Immature natural killer cell (primary cell): ENCODE measurements around the gene IRF2BP1. TPM values are rescaled to one million over a fixed set of nuclear protein-coding genes. Genes with fewer than 3 reads are reported as not detected.
A peak's percentile ranks its signal among the peaks of the same experiment; 100 is the strongest.

Experiments
- DNase-seq, 3 donors: peaks; one replicate each; pipeline ENCODE4 v3.0.0; 2022; ENCODE audit warnings: mixed read lengths in 1 of 3
- H3K27ac Mint-ChIP-seq, 6 donors: one replicate each; pipeline ENCODE4 v1.8.0; 2020; ENCODE audit warnings: mixed read lengths in 6 of 6, mild to moderate bottlenecking in 5 of 6, inconsistent platforms in 4 of 6, moderate library complexity in 3 of 6
- H3K27me3 Mint-ChIP-seq, 3 donors: one replicate each; pipeline ENCODE4 v1.8.0; 2020 to 2021; ENCODE audit warnings: low read depth in 3 of 3, mild to moderate bottlenecking in 3 of 3, mixed read lengths in 3 of 3, moderate library complexity in 3 of 3, inconsistent platforms in 1 of 3
- H3K36me3 Mint-ChIP-seq, 3 donors: one replicate each; pipeline ENCODE4 v1.8.0; 2020; ENCODE audit warnings: mixed read lengths in 3 of 3, inconsistent platforms in 2 of 3, mild to moderate bottlenecking in 2 of 3
- H3K4me1 Mint-ChIP-seq, 2 donors: one replicate each; pipeline ENCODE4 v1.8.0; 2020; ENCODE audit warnings: inconsistent platforms in 2 of 2, mild to moderate bottlenecking in 2 of 2, mixed read lengths in 2 of 2, moderate library complexity in 1 of 2
- H3K4me3 Mint-ChIP-seq, 5 donors: one replicate each; pipeline ENCODE4 v1.8.0; 2020; ENCODE audit warnings: mild to moderate bottlenecking in 5 of 5, mixed read lengths in 5 of 5, inconsistent platforms in 3 of 5, moderate library complexity in 3 of 5
- H3K9me3 Mint-ChIP-seq, 6 donors: one replicate each; pipeline ENCODE4 v1.8.0; 2020; ENCODE audit warnings: mild to moderate bottlenecking in 6 of 6, mixed read lengths in 6 of 6, inconsistent platforms in 4 of 6, moderate library complexity in 3 of 6
- polyA plus RNA-seq, 3 donors: library from polyadenylated mRNA; unstranded; fragments of 300-500 nt; fragmentation: Illumina TruSeq; gene quantifications; one replicate each; pipeline ENCODE4 v1.2.3, GENCODE V29; 2021

Gene IRF2BP1
- polyA plus RNA-seq, 3 donors from 2014 or later: 3.4 to 9.4 (median 7.0) TPM

GRCh38 chr19:45917421-45918091 is 31.6 kb upstream of the IRF2BP1 start:
- Mint-ChIP-seq H3K4me3 (no peak overlapping the region), H3K9me3 (no peaks in the 10 kb centered on the region), H3K36me3 (no peaks in the 10 kb centered on the region), H3K4me1 (no peaks in the 10 kb centered on the region), H3K27ac (no peak overlapping the region), H3K27me3 (peaks cover 10 to 22% (median 21%) of the 10 kb centered on the region in 3 donors)
- DNase-seq: no peak

- H3K27me3 Mint-ChIP-seq: peaks cover 8 to 19% (median 14%) of the 10 kb centered on the region in 3 donors
- H3K9me3 Mint-ChIP-seq: no peaks in the 10 kb centered on the region
- no peak for DNase-seq
- no peak within 1 kb of the TSS for H3K4me3 Mint-ChIP-seq
- H3K36me3 Mint-ChIP-seq: no peaks in the 10 kb centered on the region
- H3K27ac Mint-ChIP-seq: no peak within 1 kb of the TSS
- H3K4me1 Mint-ChIP-seq: no peaks in the 10 kb centered on the region
Measured at GRCh38 chr19:45913874-45914830, 28.2 kb upstream of the IRF2BP1 start, which contains the start of gene NANOS2. Gene NANOS2 (minus strand): TSS chr19:45914778. CDS start chr19:45914693, 85 bp downstream.

GRCh38 chr19:45911291-45911690 is 25.4 kb upstream of the IRF2BP1 start:
- H3K4me1 Mint-ChIP-seq: no peaks in the 10 kb centered on the region
- H3K27me3 Mint-ChIP-seq: peaks cover 2 to 14% (median 10%) of the 10 kb centered on the region in 3 donors
- no peaks in the 10 kb centered on the region for H3K36me3 Mint-ChIP-seq
- no peak for DNase-seq
- H3K9me3 Mint-ChIP-seq: no peaks in the 10 kb centered on the region
- H3K27ac Mint-ChIP-seq: no peak overlapping the region
- H3K4me3 Mint-ChIP-seq: no peak overlapping the region

- H3K4me1 Mint-ChIP-seq: peaks cover 0 to 2% of the 10 kb centered on the region in 2 donors
- DNase-seq: no peak
- peaks cover 4 to 16% (median 11%) of the 10 kb centered on the region in 3 donors for H3K27me3 Mint-ChIP-seq
- no peak overlapping the region for H3K4me3 Mint-ChIP-seq
- H3K36me3 Mint-ChIP-seq: no peaks in the 10 kb centered on the region
- H3K27ac Mint-ChIP-seq: no peak overlapping the region
- H3K9me3 Mint-ChIP-seq: no peaks in the 10 kb centered on the region
Measured at GRCh38 chr19:45908956-45909355, 23.0 kb upstream of the IRF2BP1 start.

GRCh38 chr19:45906221-45906620 is 20.3 kb upstream of the IRF2BP1 start:
- no peak for DNase-seq
- Mint-ChIP-seq H3K36me3 (no peaks in the 10 kb centered on the region), H3K27me3 (peaks cover 13 to 15% (median 14%) of the 10 kb centered on the region in 3 donors), H3K4me3 (no peak overlapping the region), H3K9me3 (no peaks in the 10 kb centered on the region), H3K27ac (peak overlapping the region in 1 of 6 donors; percentile 61), H3K4me1 (peaks cover 6 to 13% of the 10 kb centered on the region in 2 donors)

- H3K36me3 Mint-ChIP-seq: peaks cover 0 to 7% (median 3%) of the 10 kb centered on the region in 3 donors
- H3K27ac Mint-ChIP-seq: no peak overlapping the region
- peaks cover 12 to 17% (median 14%) of the 10 kb centered on the region in 3 donors for H3K27me3 Mint-ChIP-seq
- peaks cover 17 to 19% of the 10 kb centered on the region in 2 donors for H3K4me1 Mint-ChIP-seq
- peak overlapping the region in 1 of 5 donors; percentile 32 for H3K4me3 Mint-ChIP-seq
- no peak for DNase-seq
- no peaks in the 10 kb centered on the region for H3K9me3 Mint-ChIP-seq
Measured at GRCh38 chr19:45905011-45905410, 19.1 kb upstream of the IRF2BP1 start.

GRCh38 chr19:45902651-45903625 is 17.0 kb upstream of the IRF2BP1 start:
- H3K36me3 Mint-ChIP-seq: peaks cover 0 to 14% (median 9%) of the 10 kb centered on the region in 3 donors
- H3K9me3 Mint-ChIP-seq: no peaks in the 10 kb centered on the region
- H3K4me3 Mint-ChIP-seq: peak overlapping the region; percentile 93 to 98 (median 96)

GRCh38 chr19:45901912-45902650 is 16.1 kb upstream of the IRF2BP1 start, which contains the start of gene MYPOP:
Gene MYPOP (minus strand): TSS chr19:45902613. CDS start chr19:45901773, 840 bp downstream.
- Mint-ChIP-seq H3K27me3 (peaks cover 11 to 14% (median 12%) of the 10 kb centered on the region in 3 donors), H3K4me1 (peaks cover 19 to 21% of the 10 kb centered on the region in 2 donors), H3K9me3 (no peaks in the 10 kb centered on the region), H3K36me3 (peaks cover 0 to 14% (median 9%) of the 10 kb centered on the region in 3 donors), H3K27ac (peak within 1 kb of the TSS; percentile 80 to 94 (median 88)), H3K4me3 (peak within 1 kb of the TSS; percentile 93 to 98 (median 96))
- no peak for DNase-seq

More at GRCh38 chr19:45902651-45903625, 17.0 kb upstream of the IRF2BP1 start:
- Mint-ChIP-seq H3K4me1 (peaks cover 19 to 21% of the 10 kb centered on the region in 2 donors), H3K27me3 (peaks cover 11 to 17% (median 12%) of the 10 kb centered on the region in 3 donors), H3K27ac (peak overlapping the region; percentile 80 to 89 (median 86))
- DNase-seq: peak; percentile 100

GRCh38 chr19:45901432-45901911 is 15.5 kb upstream of the IRF2BP1 start:
- H3K9me3 Mint-ChIP-seq: no peaks in the 10 kb centered on the region
- H3K27me3 Mint-ChIP-seq: peaks cover 11 to 14% (median 12%) of the 10 kb centered on the region in 3 donors
- peak; percentile 37 to 43 (median 42) for DNase-seq
- H3K4me1 Mint-ChIP-seq: peaks cover 19 to 21% of the 10 kb centered on the region in 2 donors
- peak overlapping the region in 3 of 5 donors; percentile 35 to 55 (median 44) for H3K4me3 Mint-ChIP-seq
- peak overlapping the region in 2 of 6 donors; percentile 58 to 80 for H3K27ac Mint-ChIP-seq
- peaks cover 0 to 14% (median 9%) of the 10 kb centered on the region in 3 donors for H3K36me3 Mint-ChIP-seq

GRCh38 chr19:45900738-45901431 is 14.9 kb upstream of the IRF2BP1 start:
- no peak for DNase-seq
- peak overlapping the region; percentile 43 to 64 (median 55) for H3K4me3 Mint-ChIP-seq
- peak overlapping the region in 1 of 6 donors; percentile 46 for H3K27ac Mint-ChIP-seq
- peaks cover 0 to 14% (median 9%) of the 10 kb centered on the region in 3 donors for H3K36me3 Mint-ChIP-seq
- no peaks in the 10 kb centered on the region for H3K9me3 Mint-ChIP-seq
- peaks cover 9 to 14% (median 12%) of the 10 kb centered on the region in 3 donors for H3K27me3 Mint-ChIP-seq
- peaks cover 19 to 21% of the 10 kb centered on the region in 2 donors for H3K4me1 Mint-ChIP-seq

GRCh38 chr19:45899919-45900589 is 14.1 kb upstream of the IRF2BP1 start:
- no peak for DNase-seq
- H3K27me3 Mint-ChIP-seq: peaks cover 8 to 12% (median 11%) of the 10 kb centered on the region in 3 donors
- no peaks in the 10 kb centered on the region for H3K9me3 Mint-ChIP-seq
- peak overlapping the region in 4 of 5 donors; percentile 44 to 56 (median 53) for H3K4me3 Mint-ChIP-seq
- no peak overlapping the region for H3K27ac Mint-ChIP-seq
- H3K36me3 Mint-ChIP-seq: peaks cover 6 to 14% (median 9%) of the 10 kb centered on the region in 3 donors
- H3K4me1 Mint-ChIP-seq: peaks cover 19 to 21% of the 10 kb centered on the region in 2 donors
